Osteoblast (primary cell): ENCODE measurements around the gene SLC22A13. TPM values are rescaled to one million over a fixed set of nuclear protein-coding genes. Genes with fewer than 3 reads are reported as not detected.

Experiments
- DNase-seq: peaks from one replicate; pipeline ENCODE4 v3.0.0; 2011; ENCODE audit warnings: low spot score, mixed read lengths; ENCODE audit not compliant: insufficient read length; ENCODE audit errors: missing footprints
- H2AFZ ChIP-seq: 2 replicates; pipeline ENCODE4 v1.6.0; 2011; ENCODE audit warnings: mild to moderate bottlenecking, low read length
- H3K27ac ChIP-seq: 2 replicates; pipeline ENCODE4 v1.5.1; 2011; ENCODE audit warnings: mild to moderate bottlenecking, low read depth, low read length, moderate library complexity
- H3K27me3 ChIP-seq: 2 replicates; pipeline ENCODE4 v1.6.0; 2012; ENCODE audit warnings: mild to moderate bottlenecking, control low read depth, inconsistent platforms, low read length, moderate library complexity; ENCODE audit not compliant: insufficient read depth
- H3K36me3 ChIP-seq: 2 replicates; pipeline ENCODE4 v1.5.1; 2011; ENCODE audit warnings: mild to moderate bottlenecking, low read length, control low read depth, moderate library complexity; ENCODE audit not compliant: insufficient read depth
- H3K4me1 ChIP-seq: 2 replicates; pipeline ENCODE4 v1.5.1; 2011; ENCODE audit warnings: mild to moderate bottlenecking, low read length, control low read depth, moderate library complexity; ENCODE audit not compliant: insufficient read depth
- H3K4me2 ChIP-seq: 2 replicates; pipeline ENCODE4 v1.6.0; 2011; ENCODE audit warnings: mild to moderate bottlenecking, low read length; ENCODE audit not compliant: insufficient read depth
- H3K4me3 ChIP-seq: fragments of 200-600 bp; sonication (generic); 3 replicates; pipeline ENCODE4 v1.5.1; 2012; ENCODE audit warnings: mild to moderate bottlenecking, low read length, inconsistent platforms; ENCODE audit not compliant: insufficient read depth
- H3K79me2 ChIP-seq: 2 replicates; pipeline ENCODE4 v1.6.0; 2012; ENCODE audit warnings: mild to moderate bottlenecking, low read length, control low read depth, inconsistent platforms; ENCODE audit not compliant: insufficient read depth
- H3K9me3 ChIP-seq: 2 replicates; pipeline ENCODE4 v1.5.1; 2011; ENCODE audit warnings: low read depth, low read length, control low read depth
- H4K20me1 ChIP-seq: 2 replicates; pipeline ENCODE4 v1.6.0; 2012; ENCODE audit warnings: mild to moderate bottlenecking, low read length, control low read depth; ENCODE audit not compliant: insufficient read depth
- total RNA-seq: library from RNA; depleted of rRNA; stranded (reverse); fragments of >200 nt; gene quantifications from 2 replicates; pipeline ENCODE4 v1.2.3, GENCODE V29; 2012
- TF ChIP-seq, protein P1 (sequence below): IDR thresholded peaks from 2 replicates; pipeline ENCODE4 v1.5.1; 2011; ENCODE audit warnings: mild to moderate bottlenecking, low read depth, low read length, moderate library complexity; ENCODE audit errors: extremely low read depth

The SLC22A13 gene
- total RNA-seq, 1 donor = 0.36 TPM

DNA sequence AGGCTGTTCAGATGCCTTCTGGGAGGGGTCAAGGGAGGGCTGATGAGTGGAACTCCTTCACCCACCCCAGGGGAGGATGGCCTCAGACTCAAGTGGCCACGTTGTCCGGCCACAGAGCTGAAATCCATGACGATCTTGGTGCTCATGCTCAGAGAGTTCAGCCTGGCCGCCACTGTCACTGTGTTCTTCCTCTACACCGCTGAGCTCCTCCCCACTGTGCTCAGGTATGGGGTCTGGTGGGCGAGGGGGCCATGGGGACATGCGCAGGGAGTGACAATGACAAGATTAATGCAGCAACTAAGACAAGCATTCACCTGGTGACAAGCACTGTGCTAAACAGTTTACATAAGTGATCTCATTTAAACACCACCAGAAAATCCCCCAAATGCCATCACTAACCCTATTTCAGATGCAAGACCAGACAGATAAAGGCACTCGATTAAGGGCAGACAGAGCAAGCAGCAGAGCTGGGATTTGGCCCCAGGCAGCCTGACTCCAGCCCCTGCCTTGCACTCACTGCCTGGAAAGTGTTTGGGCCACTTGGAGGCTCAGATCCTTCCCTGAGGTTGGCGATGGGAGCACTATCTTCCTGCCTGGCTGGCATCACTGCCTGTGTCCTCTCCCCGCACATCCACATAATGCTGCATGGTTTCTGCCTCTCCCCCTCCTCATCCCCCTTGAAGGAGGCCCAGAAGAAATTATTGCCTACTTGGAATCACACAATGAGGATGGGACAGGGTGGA, 50.0 kb downstream of the SLC22A13 start:
- Histone ChIP-seq H3K79me2 (no peaks in the 10 kb centered on the region), H3K27ac (no peak overlapping the region), H4K20me1 (no peaks in the 10 kb centered on the region), H3K27me3 (no peaks in the 10 kb centered on the region), H2AFZ (no peak overlapping the region), H3K4me3 (no peak overlapping the region), H3K9me3 (no peaks in the 10 kb centered on the region), H3K36me3 (no peaks in the 10 kb centered on the region), H3K4me1 (no peaks in the 10 kb centered on the region), H3K4me2 (no peak overlapping the region)
- TF ChIP-seq, protein P1, sequence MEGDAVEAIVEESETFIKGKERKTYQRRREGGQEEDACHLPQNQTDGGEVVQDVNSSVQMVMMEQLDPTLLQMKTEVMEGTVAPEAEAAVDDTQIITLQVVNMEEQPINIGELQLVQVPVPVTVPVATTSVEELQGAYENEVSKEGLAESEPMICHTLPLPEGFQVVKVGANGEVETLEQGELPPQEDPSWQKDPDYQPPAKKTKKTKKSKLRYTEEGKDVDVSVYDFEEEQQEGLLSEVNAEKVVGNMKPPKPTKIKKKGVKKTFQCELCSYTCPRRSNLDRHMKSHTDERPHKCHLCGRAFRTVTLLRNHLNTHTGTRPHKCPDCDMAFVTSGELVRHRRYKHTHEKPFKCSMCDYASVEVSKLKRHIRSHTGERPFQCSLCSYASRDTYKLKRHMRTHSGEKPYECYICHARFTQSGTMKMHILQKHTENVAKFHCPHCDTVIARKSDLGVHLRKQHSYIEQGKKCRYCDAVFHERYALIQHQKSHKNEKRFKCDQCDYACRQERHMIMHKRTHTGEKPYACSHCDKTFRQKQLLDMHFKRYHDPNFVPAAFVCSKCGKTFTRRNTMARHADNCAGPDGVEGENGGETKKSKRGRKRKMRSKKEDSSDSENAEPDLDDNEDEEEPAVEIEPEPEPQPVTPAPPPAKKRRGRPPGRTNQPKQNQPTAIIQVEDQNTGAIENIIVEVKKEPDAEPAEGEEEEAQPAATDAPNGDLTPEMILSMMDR = no peak
- no peak for DNase-seq

DNA sequence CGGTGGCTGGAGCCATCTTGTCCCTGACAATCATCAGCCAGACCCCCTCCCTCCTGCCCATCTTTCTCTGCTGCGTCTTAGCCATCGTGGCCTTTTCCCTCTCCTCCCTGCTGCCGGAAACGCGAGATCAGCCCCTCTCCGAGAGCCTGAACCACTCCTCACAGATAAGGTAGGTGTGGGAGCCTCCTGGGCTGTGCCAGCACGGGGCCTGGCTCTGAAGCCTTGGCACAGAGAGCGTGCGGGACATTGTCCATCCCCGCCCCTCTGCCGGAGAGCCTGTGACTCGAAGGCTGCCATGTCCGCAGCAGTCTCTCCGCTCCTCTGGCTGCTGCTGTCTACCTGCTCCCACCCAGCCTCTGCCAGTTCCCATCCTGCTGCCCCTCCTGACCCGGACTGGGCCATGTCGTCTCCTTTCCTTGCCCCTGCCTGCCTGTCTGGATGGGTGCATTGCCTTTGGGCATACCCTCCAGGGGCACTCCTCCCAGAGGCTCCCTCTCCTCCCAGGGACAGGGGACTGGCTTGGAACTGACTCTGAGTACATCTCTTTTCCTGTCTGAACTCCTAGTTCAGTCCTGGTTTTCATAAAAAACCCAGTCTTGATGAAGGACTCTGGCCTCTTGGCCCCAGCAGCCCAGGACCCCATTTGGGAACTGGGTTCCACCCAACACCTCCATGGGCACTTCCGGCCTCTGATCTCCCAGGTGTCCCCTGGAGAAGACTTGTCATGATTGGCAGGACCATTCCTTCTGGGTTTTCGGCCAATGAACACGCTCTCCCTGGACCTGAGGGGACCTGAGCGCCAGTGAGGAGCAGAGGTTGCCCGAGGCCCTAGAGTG, 51.0 kb downstream of the SLC22A13 start:
- no peak overlapping the region for H2AFZ ChIP-seq
- no peaks in the 10 kb centered on the region for H3K36me3 ChIP-seq
- no peak overlapping the region for H3K4me3 ChIP-seq
- no peak overlapping the region for H3K4me2 ChIP-seq
- H4K20me1 ChIP-seq = no peaks in the 10 kb centered on the region
- no peaks in the 10 kb centered on the region for H3K9me3 ChIP-seq
- no peaks in the 10 kb centered on the region for H3K27me3 ChIP-seq
- no peaks in the 10 kb centered on the region for H3K79me2 ChIP-seq
- H3K27ac ChIP-seq = no peak overlapping the region
- TF ChIP-seq, protein P1 = no peak
- no peaks in the 10 kb centered on the region for H3K4me1 ChIP-seq
- no peak for DNase-seq

DNA sequence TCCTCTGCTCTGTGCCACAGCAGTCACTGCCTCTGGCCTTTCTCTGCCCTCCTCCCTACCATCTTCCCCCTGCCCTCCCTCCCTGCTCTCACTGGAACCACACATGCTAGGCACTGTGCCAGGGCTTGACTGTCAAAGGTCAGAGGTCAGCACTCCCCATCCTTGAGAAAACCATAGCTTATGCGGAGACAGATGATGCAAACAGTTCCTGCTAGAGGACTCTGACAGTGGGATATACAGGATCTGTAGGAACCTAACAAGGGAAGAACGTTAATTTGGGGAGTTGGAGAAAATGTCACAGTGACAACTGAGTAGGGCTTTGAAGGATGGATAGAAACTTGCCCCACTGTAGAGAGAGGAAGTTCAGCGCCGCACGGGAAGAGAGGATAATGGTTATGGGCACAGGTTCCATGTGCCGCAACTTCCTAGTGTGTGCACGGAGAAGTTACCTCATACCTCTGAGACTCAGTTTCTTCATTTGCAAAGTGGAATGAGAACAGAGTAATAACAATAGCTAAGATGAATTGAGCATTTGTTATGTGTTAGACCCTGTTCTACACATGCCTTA, 51.7 kb downstream of the SLC22A13 start:
- Histone ChIP-seq H3K4me1 (no peaks in the 10 kb centered on the region), H3K9me3 (no peaks in the 10 kb centered on the region), H2AFZ (no peak overlapping the region), H3K4me2 (no peak overlapping the region), H3K27ac (no peak overlapping the region), H3K79me2 (no peaks in the 10 kb centered on the region), H3K36me3 (no peaks in the 10 kb centered on the region), H3K4me3 (no peak overlapping the region), H4K20me1 (no peaks in the 10 kb centered on the region), H3K27me3 (no peaks in the 10 kb centered on the region)
- DNase-seq = no peak
- TF ChIP-seq, protein P1 = no peak
